Stomach smooth muscle (tissue), 2 donors: ENCODE results near the gene NR2C2.

Experiments
- H3K27ac ChIP-seq: one replicate; pipeline ENCODE4 v1.7.0; 2013; ENCODE audit warnings: mild to moderate bottlenecking, low read length, inconsistent platforms
- H3K27me3 ChIP-seq, 2 donors: one replicate each; pipeline ENCODE4 v1.7.0; 2013; ENCODE audit warnings: low read length in 2 of 2; ENCODE audit not compliant: insufficient read depth in 2 of 2, control insufficient read depth in 1 of 2
- H3K36me3 ChIP-seq, 2 donors: one replicate each; pipeline ENCODE4 v1.7.0; 2013; ENCODE audit warnings: low read length in 2 of 2; ENCODE audit not compliant: control insufficient read depth in 2 of 2, insufficient read depth in 2 of 2
- H3K4me1 ChIP-seq: one replicate; pipeline ENCODE4 v1.7.0; 2013; ENCODE audit warnings: low read length; ENCODE audit not compliant: control insufficient read depth, insufficient read depth
- H3K4me3 ChIP-seq, 2 donors: one replicate each; pipeline ENCODE4 v1.7.0; 2013; ENCODE audit warnings: low read length in 2 of 2
- H3K9ac ChIP-seq, 2 donors: one replicate each; pipeline ENCODE4 v1.7.0; 2013; ENCODE audit warnings: low read length in 2 of 2, mild to moderate bottlenecking in 1 of 2
- H3K9me3 ChIP-seq, 2 donors: one replicate each; pipeline ENCODE4 v1.7.0; 2013; ENCODE audit warnings: low read length in 2 of 2; ENCODE audit not compliant: control insufficient read depth in 2 of 2
- donor health status: healthy.
- donor health status: Pancreatic carcinoma.

NR2C2 gene

GRCh38 chr3:15063238-15063637, 115.9 kb downstream of the NR2C2 start:
- H3K27me3 ChIP-seq, result no peaks in the 10 kb centered on the region
- H3K4me1 ChIP-seq, result peaks cover 19% of the 10 kb centered on the region
- peak overlapping the region; percentile 87 to 94 for H3K9ac ChIP-seq
- no peaks in the 10 kb centered on the region for H3K9me3 ChIP-seq
- H3K27ac ChIP-seq, result no peak overlapping the region
- H3K4me3 ChIP-seq, result peak overlapping the region; percentile 79 to 96
- H3K36me3 ChIP-seq, result peaks cover 11 to 12% of the 10 kb centered on the region in 2 donors

DNA sequence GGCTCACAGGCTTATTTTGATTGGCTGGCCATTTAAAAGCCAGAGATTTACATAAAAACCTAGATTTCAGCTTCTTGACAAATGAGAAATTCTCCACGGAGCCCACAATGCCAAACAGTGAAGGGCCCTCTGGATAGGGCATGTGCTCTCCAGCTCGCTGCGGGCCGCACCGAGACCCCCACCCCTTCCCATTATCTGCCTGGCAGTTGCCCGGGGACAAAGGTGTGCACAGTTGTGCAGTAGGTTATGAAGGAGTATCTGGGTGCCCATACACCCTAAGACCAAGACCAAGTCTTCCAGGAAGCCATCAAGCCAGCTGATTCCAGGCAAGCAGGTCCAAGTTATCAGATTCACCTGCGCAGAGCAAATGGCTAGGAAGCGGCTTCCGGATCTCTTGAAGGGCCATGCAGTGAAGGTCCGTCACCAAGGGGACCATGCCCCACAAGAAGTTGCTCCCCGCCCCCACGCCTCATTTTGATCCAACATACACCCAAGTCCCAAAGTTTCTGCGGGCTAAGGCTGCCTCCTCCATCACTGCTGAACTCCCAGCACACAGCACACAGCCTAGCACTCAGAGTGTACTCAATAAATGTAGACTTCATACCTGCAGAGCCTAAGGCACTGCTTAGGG, 116.4 kb downstream of the NR2C2 start:
- Histone ChIP-seq H3K27ac (no peak overlapping the region), H3K4me3 (peak overlapping the region; percentile 79 to 96), H3K9me3 (no peaks in the 10 kb centered on the region), H3K36me3 (peaks cover 7% of the 10 kb centered on the region in 2 donors), H3K9ac (peak overlapping the region; percentile 87 to 94), H3K4me1 (peaks cover 19% of the 10 kb centered on the region), H3K27me3 (no peaks in the 10 kb centered on the region)

GRCh38 chr3:15064299-15064834, 117.0 kb downstream of the NR2C2 start:
- Histone ChIP-seq H3K27me3 (no peaks in the 10 kb centered on the region), H3K4me1 (peaks cover 19% of the 10 kb centered on the region), H3K27ac (peak overlapping the region; percentile 71), H3K9me3 (no peaks in the 10 kb centered on the region), H3K9ac (peak overlapping the region; percentile 87 to 94), H3K4me3 (peak overlapping the region; percentile 79 to 96), H3K36me3 (peaks cover 3 to 5% of the 10 kb centered on the region in 2 donors)

DNA sequence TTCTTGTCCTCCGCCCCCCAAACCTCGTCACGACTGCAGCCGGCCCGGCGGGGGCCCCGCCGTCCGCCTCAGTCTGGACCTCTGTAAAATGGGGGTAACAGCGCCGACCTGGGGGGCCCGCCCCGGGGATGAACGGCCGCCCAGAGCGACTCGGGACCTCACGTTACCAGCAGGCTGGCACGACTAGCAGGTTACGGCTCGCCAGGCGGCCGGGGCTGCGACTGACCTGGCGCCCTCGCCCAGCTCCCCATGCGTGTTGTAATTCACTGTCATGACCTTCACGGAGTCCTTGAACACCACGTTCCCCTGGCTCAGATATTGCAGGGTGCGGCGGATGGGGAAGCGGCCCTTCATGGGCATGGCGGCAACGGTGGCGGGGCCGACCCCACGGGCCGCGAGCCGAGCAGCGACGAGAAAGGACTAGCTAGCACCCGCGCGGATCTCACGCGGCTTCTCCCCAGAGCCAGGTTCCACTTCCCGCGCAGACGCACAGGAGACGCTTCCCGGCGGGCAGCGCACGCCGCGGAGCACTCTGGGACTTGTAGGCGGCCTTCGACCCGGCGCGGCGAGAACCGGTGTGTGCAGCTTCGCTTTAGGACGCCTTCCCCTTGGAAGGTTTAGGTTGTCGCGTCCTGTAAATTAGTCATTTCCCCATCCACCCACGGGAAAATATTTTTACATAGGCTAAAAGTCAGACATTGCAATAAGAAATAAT, 117.6 kb downstream of the NR2C2 start, which contains the start of gene MRPS25:
Gene MRPS25 (minus strand): TSS at position 481 of the 715 bp plus-strand sequence. CDS start 121 bp downstream, at position 360.
- Histone ChIP-seq H3K36me3 (peaks cover 0 to 9% of the 10 kb centered on the region in 2 donors), H3K27me3 (no peaks in the 10 kb centered on the region), H3K27ac (peak within 1 kb of the TSS; percentile 71), H3K9me3 (no peaks in the 10 kb centered on the region), H3K4me3 (peak within 1 kb of the TSS; percentile 79 to 96), H3K9ac (peak within 1 kb of the TSS; percentile 87 to 94), H3K4me1 (peaks cover 19% of the 10 kb centered on the region)

DNA sequence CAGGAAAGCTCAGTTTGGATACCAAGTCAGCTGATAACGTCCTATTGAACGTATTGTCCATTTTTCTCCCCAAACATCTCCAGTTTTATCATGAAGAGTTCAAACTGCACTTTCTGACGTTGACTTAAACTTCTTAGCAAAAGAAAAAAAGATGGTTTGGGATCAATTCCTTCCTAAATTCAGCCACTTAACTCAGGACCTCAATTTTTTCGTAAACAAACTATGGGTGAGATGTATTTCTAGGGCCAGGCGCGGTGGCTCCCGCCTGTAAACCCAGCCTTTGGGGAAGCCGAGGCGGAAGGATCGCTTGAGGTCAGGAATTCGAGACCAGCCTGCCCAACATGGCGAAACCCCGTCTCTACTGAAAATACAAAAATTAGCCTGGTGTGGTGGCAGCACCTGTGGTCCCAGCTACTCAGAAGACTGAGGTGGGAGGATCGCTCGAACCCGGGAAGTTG, 118.2 kb downstream of the NR2C2 start:
- H3K9me3 ChIP-seq, result no peaks in the 10 kb centered on the region

DNA sequence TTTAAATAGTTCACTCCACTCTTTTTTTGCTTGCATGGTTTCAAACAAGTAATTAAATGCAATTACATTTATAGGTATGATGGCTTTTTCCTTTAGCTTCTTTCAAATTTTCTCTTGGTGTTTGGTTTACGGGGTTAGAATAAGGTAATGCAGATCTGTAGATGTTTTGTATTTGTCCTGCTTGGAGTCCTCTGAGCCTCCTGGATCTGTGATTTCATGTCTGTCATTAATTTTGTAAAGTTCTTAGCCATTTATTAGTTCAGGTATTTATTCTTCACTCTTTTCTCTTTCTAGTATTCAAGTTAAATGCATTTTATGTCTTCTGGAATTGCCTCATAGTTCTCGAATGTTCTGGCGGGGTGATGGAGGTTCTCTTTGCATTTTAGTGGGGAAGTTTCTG, 119.1 kb downstream of the NR2C2 start:
- no peak overlapping the region for H3K9ac ChIP-seq
- H3K9me3 ChIP-seq, result no peaks in the 10 kb centered on the region
- no peaks in the 10 kb centered on the region for H3K27me3 ChIP-seq
- H3K27ac ChIP-seq, result no peak overlapping the region
- H3K36me3 ChIP-seq, result peaks cover 5 to 17% of the 10 kb centered on the region in 2 donors
- H3K4me3 ChIP-seq, result no peak overlapping the region
- H3K4me1 ChIP-seq, result peaks cover 19% of the 10 kb centered on the region

More for the DNA sequence above, 118.2 kb downstream of the NR2C2 start:
- Histone ChIP-seq H3K9ac (peak overlapping the region; percentile 22 to 94), H3K4me3 (peak overlapping the region; percentile 79 to 96), H3K4me1 (peaks cover 19% of the 10 kb centered on the region), H3K36me3 (peaks cover 0 to 12% of the 10 kb centered on the region in 2 donors), H3K27me3 (no peaks in the 10 kb centered on the region), H3K27ac (peak overlapping the region; percentile 71)

- Histone ChIP-seq H3K9ac (no peak overlapping the region), H3K9me3 (no peaks in the 10 kb centered on the region), H3K27ac (no peak overlapping the region), H3K36me3 (peaks cover 23 to 32% of the 10 kb centered on the region in 2 donors), H3K4me3 (no peak overlapping the region), H3K27me3 (no peaks in the 10 kb centered on the region), H3K4me1 (peaks cover 4% of the 10 kb centered on the region)
These were observed 122.1 kb downstream of the NR2C2 start for GRCh38 chr3:15069441-15069840.

GRCh38 chr3:15071699-15072098, 124.3 kb downstream of the NR2C2 start:
- H3K27ac ChIP-seq, result no peak overlapping the region
- H3K36me3 ChIP-seq, result peaks cover 40 to 50% of the 10 kb centered on the region in 2 donors
- H3K9me3 ChIP-seq, result no peaks in the 10 kb centered on the region
- H3K4me1 ChIP-seq, result no peaks in the 10 kb centered on the region
- H3K27me3 ChIP-seq, result no peaks in the 10 kb centered on the region
- no peak overlapping the region for H3K9ac ChIP-seq
- no peak overlapping the region for H3K4me3 ChIP-seq

DNA sequence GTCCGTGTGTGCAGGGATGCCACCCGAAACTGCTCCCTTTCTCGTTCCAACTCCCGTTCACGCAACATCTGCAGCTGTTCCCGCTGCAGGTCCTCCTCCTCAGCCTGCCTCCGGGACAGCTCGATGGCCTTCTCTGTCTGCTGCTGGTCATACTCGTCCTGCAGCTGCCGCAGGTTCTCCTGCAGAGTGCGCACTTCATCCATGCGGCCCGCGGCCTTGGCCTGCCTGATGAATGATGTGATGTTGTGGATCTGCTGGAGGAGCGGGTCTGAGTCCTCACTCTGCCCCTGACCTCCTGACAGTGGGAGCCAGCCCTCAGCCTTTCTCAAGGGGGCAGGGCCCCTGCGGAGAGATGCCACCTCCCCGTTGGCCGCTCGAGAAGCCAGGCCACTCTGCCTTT, 127.1 kb downstream of the NR2C2 start:
- no peak overlapping the region for H3K27ac ChIP-seq
- no peaks in the 10 kb centered on the region for H3K4me1 ChIP-seq
- no peaks in the 10 kb centered on the region for H3K27me3 ChIP-seq
- no peak overlapping the region for H3K4me3 ChIP-seq
- H3K9ac ChIP-seq, result no peak overlapping the region
- peaks cover 62 to 68% of the 10 kb centered on the region in 2 donors for H3K36me3 ChIP-seq
- no peaks in the 10 kb centered on the region for H3K9me3 ChIP-seq

DNA sequence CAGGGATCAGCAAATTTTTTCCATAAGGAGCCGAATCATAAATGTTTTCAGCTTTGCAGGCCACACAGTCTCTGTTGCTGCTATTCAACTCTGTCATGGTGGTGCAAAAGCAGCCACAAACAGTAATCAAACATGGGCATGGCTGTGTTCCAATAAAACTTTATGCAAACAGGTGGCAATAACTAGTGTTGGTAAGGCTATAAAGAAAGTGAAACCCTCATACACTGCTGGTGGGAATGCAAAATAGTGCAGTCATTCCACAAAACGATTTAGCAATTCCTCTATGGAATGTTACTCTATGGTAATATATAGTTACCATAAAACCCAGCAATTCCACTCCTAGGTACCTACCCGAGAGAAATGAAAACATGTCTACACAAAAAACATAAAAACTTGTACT, 131.7 kb downstream of the NR2C2 start:
- Histone ChIP-seq H3K27me3 (no peaks in the 10 kb centered on the region), H3K4me3 (no peak overlapping the region), H3K9ac (no peak overlapping the region), H3K9me3 (no peaks in the 10 kb centered on the region), H3K36me3 (peaks cover 75 to 85% of the 10 kb centered on the region in 2 donors), H3K27ac (no peak overlapping the region), H3K4me1 (no peaks in the 10 kb centered on the region)
